Measurements from ENCODE around the gene FARP2.

FARP2 gene

GRCh38 chr2:241479026-241479898, 123.2 kb downstream of the FARP2 start:
- no peak for DNase-seq (ENCODE audit: extremely low spot score)
- POLR2A ChIA-PET = interaction anchor here (0.6 kb wide), 1 partner anchor 12 kb away, joined by 3 read pairs; no protein-coding TSS in a partner anchor
- TF ChIP-seq CTCF (IDR thresholded peaks at IDR 0.05; ENCODE audit: control extremely low read depth, extremely low read depth, low read depth, missing control alignments) = no peak
- CTCF ChIA-PET = interaction anchor here (1.2 kb wide), 1 partner anchor 14 kb away, joined by 3 read pairs; no protein-coding TSS in a partner anchor

DNA sequence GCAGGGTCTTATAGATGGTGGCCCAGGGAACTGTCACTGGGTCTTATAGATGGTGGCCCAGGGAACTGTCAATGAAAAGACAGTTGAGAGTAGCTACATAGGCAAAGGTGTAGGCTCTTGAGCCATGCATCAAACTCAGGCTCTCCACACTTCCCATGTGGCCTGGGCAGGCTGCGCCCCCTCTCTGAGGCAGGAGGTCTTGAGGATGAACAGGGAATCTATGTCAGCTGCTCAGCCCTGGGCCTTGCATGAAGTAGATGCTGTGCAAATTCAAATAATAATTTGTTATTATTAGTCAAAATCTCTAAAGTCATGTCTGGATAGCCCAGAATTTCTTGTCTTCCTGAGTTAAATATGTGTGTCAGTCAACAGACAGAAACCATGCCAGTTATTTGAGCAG, 125.6 kb downstream of the FARP2 start:
- POLR2A ChIA-PET = no interaction called here
- no peak for DNase-seq (ENCODE audit: extremely low spot score)
- CTCF ChIA-PET = interaction anchor here (1.3 kb wide), 1 partner anchor 26 kb away, joined by 3 read pairs; no protein-coding TSS in a partner anchor
- no peak for TF ChIP-seq CTCF (IDR thresholded peaks at IDR 0.05; ENCODE audit: control extremely low read depth, extremely low read depth, low read depth, missing control alignments)

- ChIA-PET POLR2A (no interaction called here), CTCF (interaction anchor here (1.3 kb wide), 1 partner anchor 25 kb away, joined by 3 read pairs; no protein-coding TSS in a partner anchor)
- DNase-seq (ENCODE audit: extremely low spot score) = no peak
- no peak for TF ChIP-seq CTCF (IDR thresholded peaks at IDR 0.05; ENCODE audit: control extremely low read depth, extremely low read depth, low read depth, missing control alignments)
Observed at GRCh38 chr2:241482126-241482955, 126.3 kb downstream of the FARP2 start.

DNA sequence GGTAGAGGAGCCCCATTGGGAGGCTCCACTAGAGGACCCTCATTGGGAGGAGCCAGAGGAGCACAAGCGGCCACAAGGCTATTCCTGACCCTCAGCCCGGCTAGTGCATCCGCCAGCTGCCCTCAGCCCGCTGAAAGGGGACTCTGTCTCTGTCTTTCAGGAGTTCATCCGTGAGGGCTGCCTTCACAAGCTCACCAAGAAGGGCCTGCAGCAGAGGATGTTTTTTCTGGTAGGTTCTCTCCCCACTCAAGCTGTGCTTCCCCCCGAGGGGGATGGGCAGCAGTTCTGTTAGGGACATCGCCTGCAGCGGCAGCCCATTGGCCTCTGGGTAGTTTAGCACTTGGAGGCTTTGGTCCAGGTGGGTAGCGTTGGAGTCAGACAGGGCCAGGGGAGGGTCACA, 127.2 kb downstream of the FARP2 start:
- DNase-seq (ENCODE audit: extremely low spot score) = no peak
- POLR2A ChIA-PET = no interaction called here
- CTCF ChIA-PET = no interaction called here
- TF ChIP-seq CTCF (IDR thresholded peaks at IDR 0.05; ENCODE audit: control extremely low read depth, extremely low read depth, low read depth, missing control alignments) = no peak

- ChIA-PET CTCF (no interaction called here), POLR2A (no interaction called here)
- DNase-seq (ENCODE audit: extremely low spot score) = no peak
- no peak for TF ChIP-seq CTCF (IDR thresholded peaks at IDR 0.05; ENCODE audit: control extremely low read depth, extremely low read depth, low read depth, missing control alignments)
Observed at GRCh38 chr2:241485172-241485911, 129.3 kb downstream of the FARP2 start.

DNA sequence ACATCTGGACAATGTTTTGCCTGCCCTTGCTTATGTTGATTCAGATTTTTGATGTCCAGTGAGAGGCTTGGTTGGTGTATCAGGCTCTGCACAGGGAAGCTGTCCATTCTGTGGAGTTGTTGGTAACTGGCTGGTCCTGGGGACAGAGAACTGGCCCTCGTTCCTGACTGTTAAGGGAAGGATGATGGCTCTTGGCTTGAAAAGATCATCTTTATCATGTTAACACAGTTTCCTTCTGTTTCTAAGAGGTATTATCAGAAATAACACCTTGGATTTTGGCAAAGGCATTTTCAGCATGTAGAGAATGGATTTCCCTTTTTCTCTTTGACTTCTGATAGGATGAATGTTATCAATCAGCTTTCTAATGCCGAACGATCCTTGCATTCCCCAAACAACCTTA, 133.0 kb downstream of the FARP2 start:
- no peak for TF ChIP-seq CTCF (IDR thresholded peaks at IDR 0.05; ENCODE audit: control extremely low read depth, extremely low read depth, low read depth, missing control alignments)
- POLR2A ChIA-PET = no interaction called here
- CTCF ChIA-PET = no interaction called here
- DNase-seq (ENCODE audit: extremely low spot score) = no peak
